Colonic mucosa (tissue), 4 donors: ENCODE data around the gene ZNF580. TPM values are rescaled to one million over a fixed set of nuclear protein-coding genes. Genes with fewer than 3 reads are reported as not detected.

Experiments
- DNase-seq: peaks from one replicate; pipeline ENCODE4 v3.0.0-alpha.2; 2020
- H3K27ac ChIP-seq: fragments of 200-600 bp; one replicate; pipeline ENCODE4 v1.8.0; 2021
- H3K27me3 ChIP-seq: fragments of 200-600 bp; one replicate; pipeline ENCODE4 v1.8.0; 2021
- H3K36me3 ChIP-seq: fragments of 200-600 bp; one replicate; pipeline ENCODE4 v1.8.0; 2021
- H3K4me1 ChIP-seq: fragments of 200-600 bp; one replicate; pipeline ENCODE4 v1.8.0; 2021; ENCODE audit warnings: mild to moderate bottlenecking
- H3K4me3 ChIP-seq: fragments of 200-600 bp; one replicate; pipeline ENCODE4 v1.8.0; 2021
- H3K9ac ChIP-seq, 2 donors: one replicate each; pipeline ENCODE4 v1.7.0; 2013; ENCODE audit warnings: control low read depth in 2 of 2, low read depth in 2 of 2, low read length in 2 of 2
- H3K9me3 ChIP-seq: fragments of 200-600 bp; one replicate; pipeline ENCODE4 v1.8.0; 2021
- CTCF ChIP-seq: fragments of 200-600 bp; IDR thresholded peaks from one replicate; pipeline ENCODE4 v1.8.0; 2022; ENCODE audit warnings: antibody characterized with exemption, mild to moderate bottlenecking
- intact Hi-C: fragments of 100-400 bp; cut with DNase I; formaldehyde crosslinking; loops from one replicate; pipeline ENCODE4 v1.14.1; 2022
- total RNA-seq, 2 donors: library from RNA; stranded (reverse); fragmentation: NEBNext Ultra II Directional in 1 of 2; extraction: Animal tissue kit (Norgen Biotek cat#: 25700) in 1 of 2; gene quantifications; one replicate each; pipeline ENCODE4 v1.2.1, GENCODE V29; 2021
- donor health status: healthy.
- donor health status: DM: no; HTN: no; CAD: no.
- donor health status: DM: no; HTN: no; CAD: no.

The ZNF580 gene
- total RNA-seq, 2 donors from 2014 or later = 18.0 to 28.6 TPM

GRCh38 chr19:55645512-55645881 lies 4.7 kb downstream of the ZNF580 start:
- Histone ChIP-seq H3K4me3 (no peak overlapping the region), H3K9ac (no peak overlapping the region), H3K27ac (no peak overlapping the region), H3K4me1 (peaks cover 27% of the 10 kb centered on the region), H3K9me3 (no peaks in the 10 kb centered on the region), H3K36me3 (no peaks in the 10 kb centered on the region), H3K27me3 (no peaks in the 10 kb centered on the region)
- TF ChIP-seq CTCF = no peak
- no peak for DNase-seq
- intact Hi-C loops = no loop called here

GRCh38 chr19:55646889-55647731 lies 6.3 kb downstream of the ZNF580 start:
- peaks cover 22% of the 10 kb centered on the region for H3K4me1 ChIP-seq
- H3K9me3 ChIP-seq = no peaks in the 10 kb centered on the region
- intact Hi-C loops = no loop called here
- peak overlapping the region; percentile 74 to 75 for H3K9ac ChIP-seq
- peak overlapping the region; percentile 51 for H3K4me3 ChIP-seq
- H3K27ac ChIP-seq = peak overlapping the region; percentile 10
- no peaks in the 10 kb centered on the region for H3K36me3 ChIP-seq
- no peak for TF ChIP-seq CTCF
- no peak for DNase-seq
- no peaks in the 10 kb centered on the region for H3K27me3 ChIP-seq

- Histone ChIP-seq H3K27ac (peak within 1 kb of the TSS; percentile 10), H3K9me3 (no peaks in the 10 kb centered on the region), H3K27me3 (no peaks in the 10 kb centered on the region), H3K4me3 (peak within 1 kb of the TSS; percentile 51), H3K9ac (peak within 1 kb of the TSS; percentile 74 to 75), H3K36me3 (no peaks in the 10 kb centered on the region), H3K4me1 (peaks cover 14% of the 10 kb centered on the region)
- intact Hi-C loops = no loop called here
- TF ChIP-seq CTCF = no peak
- peak; percentile 63 for DNase-seq
These were observed 7.2 kb downstream of the ZNF580 start, which contains the start of gene CCDC106 for GRCh38 chr19:55647732-55648584. CCDC106 (plus strand) TSS chr19:55648212; CDS start chr19:55649047, 835 bp downstream.

GRCh38 chr19:55648585-55649267 lies 7.9 kb downstream of the ZNF580 start:
- peak overlapping the region; percentile 51 for H3K4me3 ChIP-seq
- peaks cover 13% of the 10 kb centered on the region for H3K4me1 ChIP-seq
- no peaks in the 10 kb centered on the region for H3K27me3 ChIP-seq
- no peak for DNase-seq
- H3K9ac ChIP-seq = peak overlapping the region; percentile 74 to 75
- intact Hi-C loops = no loop called here
- no peaks in the 10 kb centered on the region for H3K36me3 ChIP-seq
- no peak for TF ChIP-seq CTCF
- peak overlapping the region; percentile 10 for H3K27ac ChIP-seq
- no peaks in the 10 kb centered on the region for H3K9me3 ChIP-seq
